Astrocyte of the hippocampus (primary cell): ENCODE data around the gene DESI1.
A peak's percentile ranks its signal among the peaks of the same experiment; 100 is the strongest.
"Not testable (repeated sequence)": the region's sequence is repeated elsewhere in the genome, so short reads cannot be mapped to it uniquely, and the experiment has no call there.

Experiments
- DNase-seq: peaks from one replicate; pipeline ENCODE4 v3.0.0; 2011; ENCODE audit warnings: low read depth, low spot score

DESI1 gene

DNA sequence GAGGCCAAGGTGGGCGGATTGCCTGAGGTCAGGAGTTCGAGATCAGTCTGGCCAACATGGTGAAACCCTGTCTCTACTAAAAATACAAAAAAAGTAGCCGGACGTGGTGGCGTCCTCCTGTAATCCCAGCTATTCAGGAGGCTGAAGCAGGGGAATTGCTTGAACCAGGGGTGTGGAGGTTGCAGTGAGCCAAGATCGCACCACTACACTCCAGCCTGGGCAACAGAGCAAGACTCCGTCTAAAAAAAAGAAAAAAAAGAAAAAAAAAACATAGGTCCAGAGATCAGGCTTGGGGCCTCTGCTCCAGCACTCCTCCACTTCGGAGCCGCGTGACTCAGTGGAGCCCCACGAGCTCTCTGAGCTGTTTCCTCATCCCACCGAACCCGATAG, 62.6 kb downstream of the DESI1 start:
- not testable (repeated sequence) for DNase-seq

DNA sequence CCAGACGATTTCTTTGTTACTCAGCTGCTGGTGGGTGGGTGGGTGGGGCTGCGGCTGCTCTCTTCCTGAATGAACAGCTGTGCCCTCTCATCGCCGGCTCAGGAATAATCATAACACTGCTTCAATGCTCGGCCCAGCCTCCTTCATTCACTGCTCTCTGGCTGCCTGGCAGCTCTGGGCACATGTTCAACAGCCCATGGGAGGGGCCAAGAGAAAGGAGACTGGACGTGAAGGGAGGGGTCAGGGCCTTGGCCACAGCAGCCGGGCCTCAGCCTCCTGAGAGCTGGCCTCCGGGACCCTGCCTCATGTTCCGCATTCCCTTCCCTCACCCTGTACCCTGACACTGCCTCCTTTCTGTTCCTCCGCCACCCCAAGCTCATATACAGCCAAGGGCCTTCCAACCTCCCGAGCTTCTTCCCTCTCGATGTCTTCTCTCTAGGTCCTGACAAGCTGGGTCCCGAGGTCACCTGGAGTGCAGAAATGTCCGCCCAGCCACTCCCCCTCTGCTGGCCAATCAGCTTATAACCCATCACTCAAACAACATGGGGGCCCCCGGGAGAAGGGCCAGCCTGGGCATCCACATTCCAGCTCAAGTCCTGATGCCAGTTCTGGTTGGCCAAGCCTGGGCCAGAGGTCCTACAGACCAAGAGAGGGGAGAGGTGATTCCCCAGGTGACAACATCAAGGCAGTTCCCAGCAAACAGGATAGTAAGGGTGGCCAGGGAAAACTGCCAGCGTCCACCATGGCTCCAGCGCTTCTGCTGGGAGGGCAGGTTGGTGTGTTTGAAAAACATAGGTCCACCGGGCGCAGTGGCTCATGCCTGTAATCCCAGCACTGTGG, 63.2 kb downstream of the DESI1 start:
- peak; percentile 88 for DNase-seq

DNA sequence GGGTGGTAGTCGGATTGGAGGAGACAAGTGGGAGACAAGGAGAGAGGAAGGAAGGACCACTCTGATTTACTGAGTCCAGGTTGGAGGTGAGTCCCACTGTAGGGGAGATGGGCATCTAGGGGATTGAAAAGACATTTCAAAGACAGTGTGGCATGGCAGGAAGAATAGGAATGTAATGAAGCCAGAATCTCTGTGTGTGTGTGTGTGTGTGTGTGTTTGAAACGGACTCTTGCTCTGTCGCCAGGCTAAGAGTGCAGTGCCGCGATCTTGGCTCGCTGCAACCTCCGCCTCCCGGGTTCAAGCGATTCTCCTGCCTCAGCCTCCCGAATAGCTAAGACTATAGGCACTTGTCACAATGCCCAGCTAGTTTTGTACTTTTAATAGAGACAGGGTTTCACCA, 64.3 kb downstream of the DESI1 start:
- no peak for DNase-seq

DNA sequence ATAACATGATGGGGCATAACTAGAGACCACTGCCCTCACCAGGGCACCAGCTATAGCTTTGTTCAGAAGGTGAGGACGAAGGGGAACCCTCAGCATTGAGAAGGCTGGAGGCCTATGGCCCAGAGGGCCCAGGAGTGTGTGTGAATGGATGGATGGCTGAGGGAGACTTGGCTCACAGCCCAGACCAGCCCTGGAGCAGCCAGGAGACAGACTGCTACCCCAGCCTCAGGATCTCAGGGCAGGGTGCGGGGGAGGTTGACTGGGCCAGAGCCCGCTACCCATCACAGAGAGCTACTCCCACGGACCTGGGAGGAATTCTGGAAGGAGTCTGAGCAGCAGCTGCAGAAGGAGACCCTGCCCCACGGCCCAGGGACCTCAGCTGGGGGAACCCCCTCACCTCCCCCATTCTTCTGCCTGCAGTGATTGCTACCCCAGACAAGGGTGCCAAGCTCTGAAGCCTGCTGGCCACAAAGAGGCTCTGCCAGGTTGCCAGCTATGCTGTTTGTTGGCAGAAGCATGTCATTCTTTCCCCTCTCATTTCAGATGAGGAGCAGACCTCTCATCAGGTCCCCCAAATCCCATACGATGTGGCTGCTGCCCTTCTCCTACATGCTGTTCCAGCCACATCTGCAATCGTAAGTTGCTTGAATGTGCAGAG, 65.4 kb downstream of the DESI1 start:
- DNase-seq = no peak

DNA sequence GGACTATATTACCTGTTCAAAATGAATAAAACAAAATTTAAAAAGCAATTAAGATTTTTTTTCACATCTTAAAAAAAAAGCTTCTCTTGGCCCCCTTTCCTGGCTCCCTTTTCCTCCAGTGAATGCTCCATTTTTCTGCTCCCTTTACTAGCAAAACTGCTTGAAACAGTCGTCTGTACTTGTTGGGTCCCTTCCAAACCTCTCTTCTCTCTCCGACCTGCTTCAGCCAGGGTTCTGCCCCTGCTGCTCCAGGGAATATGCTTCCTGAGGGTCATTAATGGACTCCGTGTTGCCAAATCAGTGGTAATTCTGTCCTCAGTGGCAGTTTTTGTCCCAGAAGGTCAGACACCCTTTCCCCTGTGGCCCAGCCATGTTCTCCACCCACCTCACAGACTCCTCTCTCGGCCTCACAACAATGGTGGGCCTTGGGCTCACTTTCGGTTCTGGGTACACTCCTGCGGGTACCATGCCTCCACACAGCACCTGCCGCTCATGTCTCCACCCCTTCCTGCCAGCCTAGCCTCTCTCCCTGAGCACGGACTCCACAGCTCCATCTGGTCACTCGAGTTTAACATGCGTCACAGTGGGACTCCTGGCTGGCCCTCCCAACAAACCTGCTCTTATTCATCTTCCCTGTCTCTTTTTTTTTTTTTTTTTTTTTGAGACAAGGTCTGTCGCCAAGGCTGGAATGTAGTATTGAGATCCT, 68.8 kb downstream of the DESI1 start:
- no peak for DNase-seq

DNA sequence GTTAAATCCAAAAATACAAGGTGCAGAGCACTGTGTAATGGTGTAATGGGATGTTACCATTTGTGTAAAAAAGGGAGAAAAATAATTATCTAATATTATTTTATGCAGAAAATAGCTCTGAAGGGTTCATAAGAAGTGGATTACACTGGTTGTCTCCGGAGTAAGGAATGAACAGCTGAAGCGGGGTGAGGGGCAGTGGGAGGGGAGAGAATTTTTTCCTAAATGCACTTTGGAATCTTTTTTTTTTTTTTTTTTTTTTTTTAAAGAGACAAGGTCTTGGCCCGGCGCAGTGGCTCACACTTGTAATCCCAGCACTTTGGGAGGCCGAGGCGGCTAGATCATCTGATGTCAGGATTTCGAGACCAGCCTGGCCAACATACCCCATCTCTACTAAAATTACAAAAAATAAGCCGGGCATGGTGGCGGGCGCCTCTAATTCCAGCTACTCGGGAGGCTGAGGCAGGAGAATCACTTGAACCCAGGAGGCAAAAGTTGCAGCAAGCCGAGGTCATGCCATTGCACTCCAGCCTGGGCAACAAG, 69.8 kb downstream of the DESI1 start:
- no peak for DNase-seq

DNA sequence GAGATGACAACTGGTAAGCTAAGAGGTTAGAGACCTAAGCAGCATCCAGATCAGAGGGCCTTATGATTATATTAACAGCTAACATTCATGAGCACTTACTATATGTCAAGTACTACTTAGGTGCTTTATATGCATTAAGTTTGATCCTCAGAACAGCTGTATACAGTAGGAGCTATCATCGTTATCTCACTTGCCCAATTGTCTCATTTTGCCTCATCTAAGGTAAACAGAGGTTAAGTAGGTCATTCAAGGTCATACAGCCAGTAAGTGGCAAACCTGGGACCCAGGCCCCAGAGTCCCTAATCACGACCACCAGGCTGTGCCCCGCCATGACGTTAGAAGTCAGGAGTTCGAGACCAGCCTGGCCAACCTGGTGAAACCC, 72.0 kb downstream of the DESI1 start:
- no peak for DNase-seq
